KG1 (cell line): ENCODE data around the gene CCDC88C.

Experiments
- DNase-seq: peaks from one replicate; lab custom pipeline; 2025; lab: John Stamatoyannopoulos, UW

CCDC88C gene

GRCh38 chr14:91350483-91350812 is 67.2 kb downstream of the CCDC88C start:
- DNase-seq: no peak

GRCh38 chr14:91349481-91350074 is 68.0 kb downstream of the CCDC88C start:
- no peak for DNase-seq

DNA sequence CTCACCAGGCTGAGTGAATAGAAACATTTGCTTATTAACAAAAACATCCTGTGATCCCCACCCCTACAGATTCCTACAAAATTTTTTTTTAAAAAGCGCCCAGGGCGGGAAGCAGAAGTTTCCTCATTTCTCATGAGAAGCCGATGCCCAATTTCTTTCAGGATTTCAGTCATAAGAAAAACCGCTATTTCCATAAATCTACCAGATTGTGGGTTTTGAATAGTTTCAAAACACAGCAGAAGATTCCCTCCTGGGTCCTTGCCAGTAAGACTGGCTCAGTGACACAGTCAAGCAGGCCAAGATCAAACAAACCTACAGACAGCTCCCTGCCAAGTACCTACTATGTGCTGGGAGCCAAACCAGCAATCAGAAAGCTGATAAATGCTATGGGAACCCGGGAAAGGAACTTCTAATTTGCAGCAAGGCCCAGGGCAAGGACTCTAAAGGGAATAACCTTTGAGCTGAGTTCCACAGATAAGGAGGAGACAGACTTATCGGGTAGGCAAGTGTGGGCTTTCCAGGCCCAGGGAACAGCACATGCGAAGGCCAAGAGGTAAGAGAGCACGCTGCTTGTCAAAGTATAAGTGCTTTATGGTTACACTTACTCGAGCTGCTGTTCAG is 68.7 kb downstream of the CCDC88C start:
- DNase-seq: no peak

- DNase-seq: no peak
Observed at GRCh38 chr14:91346838-91347173, 70.8 kb downstream of the CCDC88C start.

DNA sequence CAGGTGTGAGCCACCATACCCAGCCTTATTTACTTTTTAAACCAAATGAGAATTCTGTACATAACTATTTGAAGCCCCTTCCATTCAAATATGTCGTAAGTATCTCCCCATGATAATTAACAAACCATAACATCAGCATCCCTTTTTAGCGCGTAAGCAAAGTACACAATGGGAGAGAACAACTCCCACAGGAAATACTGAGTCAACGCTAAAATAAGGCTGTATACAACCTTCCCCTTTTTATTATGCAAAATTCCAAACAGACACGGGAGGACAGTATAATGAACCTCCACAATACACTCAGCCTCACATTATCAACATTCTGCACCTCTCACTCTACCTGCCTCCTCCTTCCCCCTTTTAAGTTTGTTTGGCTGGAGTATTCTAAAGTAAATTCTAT is 73.5 kb downstream of the CCDC88C start:
- no peak for DNase-seq

GRCh38 chr14:91343051-91343450 is 74.6 kb downstream of the CCDC88C start:
- no peak for DNase-seq

DNA sequence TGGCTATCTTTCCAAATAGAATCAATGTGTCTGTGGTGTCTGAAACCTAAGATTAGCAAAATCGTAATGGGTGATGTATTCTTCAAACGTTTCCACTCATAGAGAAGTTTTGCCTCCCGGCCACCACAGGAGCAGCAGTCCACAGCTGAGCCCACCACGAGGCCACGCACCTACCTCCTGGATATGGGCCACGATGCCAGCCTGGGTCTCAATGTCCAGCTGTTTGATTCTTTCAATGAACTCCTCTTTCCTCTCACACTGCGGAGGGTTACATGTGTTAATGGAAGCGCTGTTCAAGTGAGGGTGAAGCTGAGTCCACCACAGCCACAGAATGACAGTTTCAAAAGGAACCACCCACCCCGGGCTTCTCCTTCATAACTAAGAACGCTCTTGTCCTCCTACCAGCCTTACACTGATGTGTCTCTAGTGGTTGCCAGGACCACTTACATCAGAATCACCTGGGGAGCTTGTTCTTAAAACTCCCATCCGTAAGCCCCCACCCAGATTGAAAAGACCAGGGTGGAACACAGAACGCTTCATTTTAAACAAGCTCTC is 75.3 kb downstream of the CCDC88C start:
- no peak for DNase-seq

DNA sequence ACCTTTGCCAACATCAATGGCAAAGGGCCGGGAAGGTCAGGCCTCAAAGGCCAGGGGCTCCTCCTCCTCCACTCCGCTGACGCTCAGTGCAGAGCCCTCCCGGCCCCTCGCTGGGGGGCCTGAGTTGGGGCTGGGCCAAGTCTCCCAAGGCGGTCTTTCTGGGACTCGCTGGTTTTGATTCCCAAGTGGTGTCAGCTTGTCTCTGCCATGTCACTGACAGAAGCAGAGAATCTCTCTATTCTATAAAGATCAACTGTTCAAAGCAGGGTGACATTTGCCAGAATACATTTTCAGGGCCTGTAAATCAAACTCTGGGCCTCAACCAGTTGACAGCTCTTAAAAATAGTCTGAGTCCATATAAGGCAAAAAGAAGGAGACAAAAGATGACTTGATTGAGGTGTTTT is 75.9 kb downstream of the CCDC88C start:
- DNase-seq: no peak

DNA sequence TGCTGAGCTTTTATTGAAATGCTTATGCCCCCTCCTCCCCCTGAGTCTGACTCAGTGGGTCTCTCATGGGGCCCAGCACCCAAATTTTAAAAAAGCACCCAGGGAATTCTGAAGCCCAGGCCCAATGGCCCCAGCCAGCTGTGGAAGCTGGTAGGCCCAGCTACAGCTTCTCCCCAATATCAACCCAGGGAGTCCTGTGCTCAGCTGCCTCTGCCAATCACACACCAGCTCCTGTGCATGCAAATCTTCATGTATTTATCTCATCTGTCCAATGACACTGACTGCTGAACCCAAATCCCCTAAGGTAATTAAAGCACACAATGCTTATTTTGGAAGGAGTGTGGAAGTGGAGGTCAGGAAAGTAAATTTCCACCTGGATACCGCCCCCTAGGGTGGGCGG is 76.3 kb downstream of the CCDC88C start:
- DNase-seq: no peak

GRCh38 chr14:91339671-91340369 is 77.8 kb downstream of the CCDC88C start:
- no peak for DNase-seq

DNA sequence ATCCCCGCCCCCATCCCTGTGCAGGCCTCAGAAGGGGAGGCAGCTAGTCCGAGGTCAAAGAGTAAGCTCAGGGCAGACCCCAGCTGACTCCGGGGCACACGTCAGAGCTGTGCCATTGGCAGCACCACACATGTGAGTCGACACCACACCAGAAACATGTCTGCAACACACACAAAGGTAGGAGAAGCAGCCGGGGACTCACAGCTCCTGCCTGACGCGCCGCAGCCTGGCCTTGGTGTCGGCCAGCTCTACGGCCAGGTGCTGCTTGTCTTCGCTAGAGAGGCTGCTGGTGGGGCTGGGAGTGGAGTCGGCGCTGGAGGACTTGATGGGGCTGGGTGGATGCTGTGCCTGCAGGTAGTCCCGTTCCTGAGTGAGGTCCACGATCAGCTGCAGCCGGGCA is 78.5 kb downstream of the CCDC88C start:
- no peak for DNase-seq

GRCh38 chr14:91338379-91338778 is 79.2 kb downstream of the CCDC88C start:
- no peak for DNase-seq

DNA sequence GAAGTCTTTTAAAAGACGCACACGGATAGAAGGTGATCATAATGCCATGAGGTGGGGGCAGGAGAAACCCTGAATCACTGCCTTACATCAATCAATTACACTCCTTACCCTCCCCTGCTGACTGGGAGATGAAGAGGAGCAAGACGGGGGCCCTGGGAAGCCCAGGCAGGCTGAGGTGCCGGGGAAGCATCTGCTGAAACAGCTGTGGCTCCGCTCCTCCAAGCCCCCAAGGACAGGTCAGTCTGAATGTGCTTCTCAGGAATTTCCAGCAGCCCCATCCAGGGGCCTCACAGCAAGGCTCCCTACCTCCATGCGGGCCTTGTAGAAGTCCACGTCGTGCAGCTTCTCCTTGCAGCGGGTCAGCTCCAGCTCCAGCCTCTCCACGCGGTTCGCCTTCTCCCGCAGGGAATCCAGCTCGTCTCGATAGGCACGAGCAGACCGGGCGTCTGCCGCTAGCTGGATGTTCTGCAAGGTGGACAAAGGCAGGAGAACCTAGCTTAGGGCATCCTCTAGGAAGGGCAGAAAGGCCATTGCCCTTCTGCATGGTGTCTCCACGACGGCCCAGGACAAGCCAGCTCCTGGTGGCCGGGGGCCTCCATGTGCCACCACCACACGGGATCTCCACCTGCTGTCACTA is 79.8 kb downstream of the CCDC88C start:
- no peak for DNase-seq

DNA sequence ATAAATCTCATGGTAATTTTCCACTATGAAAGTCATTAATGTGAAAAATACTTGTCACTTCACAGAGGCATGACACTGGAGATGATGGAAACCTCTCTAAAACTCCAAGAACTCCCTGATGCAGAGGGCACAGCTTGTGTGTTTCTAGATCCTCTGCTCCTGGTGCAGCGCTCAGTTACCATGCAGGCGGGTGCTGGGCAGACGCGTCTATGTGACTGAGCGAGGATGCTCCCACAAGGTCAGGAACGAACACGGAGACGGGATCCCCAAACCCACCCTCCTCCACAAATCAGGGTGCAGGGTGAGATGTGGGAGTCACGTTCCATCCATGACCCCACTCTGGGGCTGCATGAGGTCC is 81.5 kb downstream of the CCDC88C start:
- no peak for DNase-seq

GRCh38 chr14:91335191-91336092 is 82.2 kb downstream of the CCDC88C start:
- DNase-seq: no peak

- no peak for DNase-seq
Observed at GRCh38 chr14:91333650-91334039, 84.0 kb downstream of the CCDC88C start.

- no peak for DNase-seq
Observed at GRCh38 chr14:91332986-91333649, 84.5 kb downstream of the CCDC88C start.

GRCh38 chr14:91332171-91332985 is 85.2 kb downstream of the CCDC88C start:
- DNase-seq: no peak

- DNase-seq: no peak
Observed at GRCh38 chr14:91331721-91332120, 85.9 kb downstream of the CCDC88C start.

DNA sequence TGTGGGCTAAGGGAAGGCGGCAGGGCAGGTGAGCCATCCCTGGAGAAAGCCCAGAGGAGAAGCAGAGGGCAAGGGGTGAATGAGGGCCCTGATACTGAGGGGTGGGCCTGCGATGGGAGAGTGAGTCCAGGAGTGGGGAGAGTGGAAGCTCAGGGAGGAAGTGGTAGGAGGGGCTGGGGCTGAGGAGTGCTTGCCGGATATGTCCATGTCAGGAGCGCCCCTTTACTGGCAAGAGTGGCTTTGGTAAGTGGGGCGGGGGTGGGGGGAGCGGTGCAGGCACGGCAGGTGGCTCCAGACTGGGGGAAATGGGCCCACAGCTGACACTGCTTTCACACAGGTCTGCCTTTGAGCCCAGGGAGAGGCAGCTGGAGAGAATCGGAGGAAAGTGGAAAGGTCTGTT is 86.8 kb downstream of the CCDC88C start:
- DNase-seq: no peak
